Ascending aorta (tissue), 2 donors: ENCODE data around the gene JAK1. TPM values are rescaled to one million over a fixed set of nuclear protein-coding genes. Genes with fewer than 3 reads are reported as not detected.

Experiments used
- DNase-seq, 2 donors: peaks; one replicate each; pipeline ENCODE4 v3.0.0-alpha.2; 2019; ENCODE audit warnings: low spot score in 2 of 2
- H3K27ac ChIP-seq, 2 donors: fragments of 200-600 bp; sonication (generic); one replicate each; pipeline ENCODE4 v1.5.1; 2016 to 2017; ENCODE audit warnings: mild to moderate bottlenecking in 1 of 2
- H3K27me3 ChIP-seq: fragments of 200-600 bp; sonication (generic); one replicate; pipeline ENCODE4 v1.5.1; 2017
- H3K36me3 ChIP-seq, 2 donors: fragments of 200-600 bp; sonication (generic); one replicate each; pipeline ENCODE4 v1.5.1; 2016
- H3K4me1 ChIP-seq, 2 donors: fragments of 200-600 bp; sonication (generic); one replicate each; pipeline ENCODE4 v1.5.1; 2016 to 2017; ENCODE audit warnings: mild to moderate bottlenecking in 1 of 2
- H3K4me3 ChIP-seq, 2 donors: fragments of 200-600 bp; sonication (generic); one replicate each; pipeline ENCODE4 v1.5.1; 2016 to 2017; ENCODE audit warnings: mild to moderate bottlenecking in 1 of 2
- H3K9me3 ChIP-seq, 2 donors: fragments of 200-600 bp; sonication (generic); one replicate each; pipeline ENCODE4 v1.5.1; 2016
- intact Hi-C: fragments of 100-400 bp; cut with DNase I; formaldehyde crosslinking; loops from one replicate; pipeline ENCODE4 v1.15.1; 2023
- total RNA-seq: library from RNA; depleted of rRNA; stranded (reverse); fragments of >200 nt; gene quantifications from one replicate; pipeline ENCODE4 v1.1.0, GENCODE V29; 2016
- TF ChIP-seq, protein P1 (sequence below), 3 experiments: fragments of 200-600 bp in 2 of 3; fragments of 450-650 bp in 1 of 3; sonication (generic) in 2 of 3; IDR thresholded peaks; one replicate each; pipeline ENCODE4 v1.5.1; 2016 to 2019; ENCODE audit warnings: antibody characterized with exemption in 3 of 3, mild to moderate bottlenecking in 1 of 3, moderate library complexity in 1 of 3

Gene JAK1
- total RNA-seq, 1 donor from 2014 or later, result 53.5 TPM

DNA sequence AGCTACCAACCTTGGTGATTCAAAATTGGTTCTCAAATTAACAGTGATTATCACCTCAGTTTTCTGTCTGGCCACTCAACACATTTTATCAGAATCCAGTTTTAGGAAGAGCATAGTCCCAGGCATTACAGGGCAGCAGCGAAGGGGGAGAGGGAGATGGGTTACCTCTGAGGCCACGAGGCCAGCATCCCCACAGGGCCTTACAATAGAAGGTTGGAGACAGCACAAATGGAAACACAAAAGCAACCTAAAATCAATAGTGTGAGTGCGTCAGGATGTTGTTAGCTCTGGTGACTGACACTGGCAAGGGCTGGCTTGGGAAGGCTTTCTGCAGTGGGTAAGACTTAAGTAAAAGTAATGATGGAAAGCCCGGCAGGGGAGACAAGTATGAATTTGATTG, 79.5 kb downstream of the JAK1 start:
- Histone ChIP-seq H3K36me3 (peaks cover 11 to 12% of the 10 kb centered on the region in 2 donors), H3K4me3 (no peak overlapping the region), H3K9me3 (no peaks in the 10 kb centered on the region), H3K27ac (no peak overlapping the region), H3K27me3 (no peaks in the 10 kb centered on the region), H3K4me1 (peaks cover 0 to 13% of the 10 kb centered on the region in 2 donors)
- TF ChIP-seq, protein P1, sequence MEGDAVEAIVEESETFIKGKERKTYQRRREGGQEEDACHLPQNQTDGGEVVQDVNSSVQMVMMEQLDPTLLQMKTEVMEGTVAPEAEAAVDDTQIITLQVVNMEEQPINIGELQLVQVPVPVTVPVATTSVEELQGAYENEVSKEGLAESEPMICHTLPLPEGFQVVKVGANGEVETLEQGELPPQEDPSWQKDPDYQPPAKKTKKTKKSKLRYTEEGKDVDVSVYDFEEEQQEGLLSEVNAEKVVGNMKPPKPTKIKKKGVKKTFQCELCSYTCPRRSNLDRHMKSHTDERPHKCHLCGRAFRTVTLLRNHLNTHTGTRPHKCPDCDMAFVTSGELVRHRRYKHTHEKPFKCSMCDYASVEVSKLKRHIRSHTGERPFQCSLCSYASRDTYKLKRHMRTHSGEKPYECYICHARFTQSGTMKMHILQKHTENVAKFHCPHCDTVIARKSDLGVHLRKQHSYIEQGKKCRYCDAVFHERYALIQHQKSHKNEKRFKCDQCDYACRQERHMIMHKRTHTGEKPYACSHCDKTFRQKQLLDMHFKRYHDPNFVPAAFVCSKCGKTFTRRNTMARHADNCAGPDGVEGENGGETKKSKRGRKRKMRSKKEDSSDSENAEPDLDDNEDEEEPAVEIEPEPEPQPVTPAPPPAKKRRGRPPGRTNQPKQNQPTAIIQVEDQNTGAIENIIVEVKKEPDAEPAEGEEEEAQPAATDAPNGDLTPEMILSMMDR (IDR thresholded peaks at IDR 0.05), result no peak
- DNase-seq, result no peak
- intact Hi-C loops, result no loop called here

DNA sequence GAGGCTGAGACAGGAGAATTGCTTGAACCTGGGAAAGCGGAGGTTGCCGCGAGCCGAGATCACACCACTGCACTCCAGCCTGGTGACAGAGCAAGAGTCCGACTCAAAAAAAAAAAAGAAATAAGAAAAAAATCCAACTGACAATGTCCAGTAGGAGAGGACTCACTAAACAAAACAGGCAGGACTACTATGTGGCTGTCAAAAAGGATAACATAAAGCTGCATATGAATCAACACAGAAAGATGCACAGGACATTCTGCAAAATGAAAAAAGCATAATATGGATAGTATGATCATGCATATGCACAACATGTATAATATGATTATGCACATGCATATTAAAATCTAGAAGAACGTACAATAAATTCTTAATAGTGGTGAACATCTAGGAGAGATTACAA, 80.7 kb downstream of the JAK1 start:
- no peaks in the 10 kb centered on the region for H3K9me3 ChIP-seq
- H3K36me3 ChIP-seq, result peaks cover 11 to 12% of the 10 kb centered on the region in 2 donors
- no peak overlapping the region for H3K4me3 ChIP-seq
- TF ChIP-seq, protein P1 (IDR thresholded peaks at IDR 0.05), result no peak
- intact Hi-C loops, result no loop called here
- H3K4me1 ChIP-seq, result peaks cover 0 to 6% of the 10 kb centered on the region in 2 donors
- DNase-seq, result no peak
- H3K27ac ChIP-seq, result no peak overlapping the region
- H3K27me3 ChIP-seq, result no peaks in the 10 kb centered on the region

GRCh38 chr1:64884261-64885040, 81.9 kb downstream of the JAK1 start:
- TF ChIP-seq, protein P1 (IDR thresholded peaks at IDR 0.05), result no peak
- Histone ChIP-seq H3K36me3 (peaks cover 11 to 12% of the 10 kb centered on the region in 2 donors), H3K27ac (no peak overlapping the region), H3K9me3 (no peaks in the 10 kb centered on the region), H3K4me1 (peaks cover 0 to 3% of the 10 kb centered on the region in 2 donors), H3K27me3 (no peaks in the 10 kb centered on the region), H3K4me3 (no peak overlapping the region)
- no peak for DNase-seq
- intact Hi-C loops, result no loop called here

DNA sequence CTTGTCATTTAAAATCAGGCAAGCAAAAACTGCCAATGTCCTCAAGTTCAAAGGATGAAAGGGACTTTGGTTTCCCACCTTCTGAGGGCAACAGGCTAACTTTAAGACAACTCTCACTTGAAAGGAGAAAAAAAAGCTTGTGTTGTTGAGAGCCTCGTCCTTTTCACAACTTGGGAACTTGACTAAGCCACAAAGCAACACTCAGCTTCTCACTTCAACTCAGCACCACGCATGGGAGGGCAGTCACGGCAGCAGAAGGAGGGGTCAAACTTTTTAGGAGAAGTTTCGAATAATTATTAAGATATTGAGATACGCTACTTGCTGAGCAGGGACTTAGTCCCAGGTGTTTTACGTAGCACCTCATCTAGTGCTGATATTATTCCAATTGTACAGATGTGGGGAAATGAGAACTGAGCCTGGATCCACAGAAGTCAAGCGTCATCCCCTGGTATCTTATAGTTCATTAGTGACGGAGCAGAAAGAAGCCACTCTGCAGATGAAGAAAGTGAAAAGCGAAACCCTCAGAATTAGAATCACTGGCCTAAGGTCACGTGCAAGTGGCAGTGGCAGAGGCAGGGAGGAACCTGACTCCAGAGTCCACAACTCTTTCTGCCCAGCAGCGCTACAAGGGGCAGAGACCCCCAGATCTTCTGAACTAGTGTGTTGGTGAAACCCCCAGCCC, 83.6 kb downstream of the JAK1 start:
- intact Hi-C loops, result no loop called here
- no peaks in the 10 kb centered on the region for H3K4me1 ChIP-seq
- H3K36me3 ChIP-seq, result peaks cover 20 to 21% of the 10 kb centered on the region in 2 donors
- H3K4me3 ChIP-seq, result no peak overlapping the region
- no peak overlapping the region for H3K27ac ChIP-seq
- DNase-seq, result no peak
- no peaks in the 10 kb centered on the region for H3K27me3 ChIP-seq
- H3K9me3 ChIP-seq, result no peaks in the 10 kb centered on the region
- TF ChIP-seq, protein P1 (IDR thresholded peaks at IDR 0.05), result no peak

DNA sequence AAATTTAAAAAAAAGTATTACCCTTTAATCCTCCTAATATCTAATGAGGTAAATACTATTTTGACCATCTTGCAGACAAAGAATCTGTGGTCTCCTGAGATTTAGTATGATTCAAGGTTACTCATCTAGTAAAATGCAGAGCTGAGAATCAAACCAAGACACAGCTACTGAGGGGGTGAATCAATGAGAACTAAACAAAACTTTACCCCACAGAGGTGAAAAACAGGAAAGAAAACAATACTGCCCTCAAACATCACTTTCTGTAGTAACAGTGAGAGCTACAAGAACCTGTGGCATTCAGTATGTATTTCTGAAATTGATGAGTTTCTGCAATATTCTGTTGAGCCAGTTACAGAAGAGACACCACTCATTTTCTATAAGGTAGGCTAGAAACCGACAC, 85.1 kb downstream of the JAK1 start:
- TF ChIP-seq, protein P1 (IDR thresholded peaks at IDR 0.05), result no peak
- no peak overlapping the region for H3K4me3 ChIP-seq
- peaks cover 23 to 34% of the 10 kb centered on the region in 2 donors for H3K36me3 ChIP-seq
- no peaks in the 10 kb centered on the region for H3K4me1 ChIP-seq
- intact Hi-C loops, result no loop called here
- DNase-seq, result no peak
- H3K27me3 ChIP-seq, result no peaks in the 10 kb centered on the region
- no peaks in the 10 kb centered on the region for H3K9me3 ChIP-seq
- no peak overlapping the region for H3K27ac ChIP-seq
